OCI-LY1 (cell line): Measurements from ENCODE around the gene ATP9B.

ENCODE experiments used
- EZH2 ChIP-seq: fragments of 200-600 bp; sonication (generic), shearing (Covaris generic); IDR thresholded peaks from 2 replicates; pipeline ENCODE4 v1.8.0; 2017; ENCODE audit warnings: borderline replicate concordance, mixed run types, mild to moderate bottlenecking, antibody characterized with exemption, low read length, moderate library complexity, mixed read lengths
- TF ChIP-seq, protein P1 (sequence below): fragments of 200-600 bp; sonication (generic), shearing (Covaris generic); IDR thresholded peaks from 2 replicates; pipeline ENCODE4 v1.5.1; 2017; ENCODE audit warnings: mild to moderate bottlenecking, antibody characterized with exemption, low read length, moderate library complexity, mixed read lengths

- TF ChIP-seq, protein P1, sequence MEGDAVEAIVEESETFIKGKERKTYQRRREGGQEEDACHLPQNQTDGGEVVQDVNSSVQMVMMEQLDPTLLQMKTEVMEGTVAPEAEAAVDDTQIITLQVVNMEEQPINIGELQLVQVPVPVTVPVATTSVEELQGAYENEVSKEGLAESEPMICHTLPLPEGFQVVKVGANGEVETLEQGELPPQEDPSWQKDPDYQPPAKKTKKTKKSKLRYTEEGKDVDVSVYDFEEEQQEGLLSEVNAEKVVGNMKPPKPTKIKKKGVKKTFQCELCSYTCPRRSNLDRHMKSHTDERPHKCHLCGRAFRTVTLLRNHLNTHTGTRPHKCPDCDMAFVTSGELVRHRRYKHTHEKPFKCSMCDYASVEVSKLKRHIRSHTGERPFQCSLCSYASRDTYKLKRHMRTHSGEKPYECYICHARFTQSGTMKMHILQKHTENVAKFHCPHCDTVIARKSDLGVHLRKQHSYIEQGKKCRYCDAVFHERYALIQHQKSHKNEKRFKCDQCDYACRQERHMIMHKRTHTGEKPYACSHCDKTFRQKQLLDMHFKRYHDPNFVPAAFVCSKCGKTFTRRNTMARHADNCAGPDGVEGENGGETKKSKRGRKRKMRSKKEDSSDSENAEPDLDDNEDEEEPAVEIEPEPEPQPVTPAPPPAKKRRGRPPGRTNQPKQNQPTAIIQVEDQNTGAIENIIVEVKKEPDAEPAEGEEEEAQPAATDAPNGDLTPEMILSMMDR: no peak
- TF ChIP-seq EZH2: no peak
Measured at GRCh38 chr18:79386547-79386946, 317.4 kb downstream of the ATP9B start.
